ENCODE results near the gene LIMS4. TPM values are rescaled to one million over a fixed set of nuclear protein-coding genes. Genes with fewer than 3 reads are reported as not detected.
A peak's percentile ranks its signal among the peaks of the same experiment; 100 is the strongest.
"Not testable (repeated sequence)": the region's sequence is repeated elsewhere in the genome, so short reads cannot be mapped to it uniquely, and the experiment has no call there.

The LIMS4 gene
- total RNA-seq, 2 experiments from 2014 or later: 0.16 TPM; not detected in 1

DNA sequence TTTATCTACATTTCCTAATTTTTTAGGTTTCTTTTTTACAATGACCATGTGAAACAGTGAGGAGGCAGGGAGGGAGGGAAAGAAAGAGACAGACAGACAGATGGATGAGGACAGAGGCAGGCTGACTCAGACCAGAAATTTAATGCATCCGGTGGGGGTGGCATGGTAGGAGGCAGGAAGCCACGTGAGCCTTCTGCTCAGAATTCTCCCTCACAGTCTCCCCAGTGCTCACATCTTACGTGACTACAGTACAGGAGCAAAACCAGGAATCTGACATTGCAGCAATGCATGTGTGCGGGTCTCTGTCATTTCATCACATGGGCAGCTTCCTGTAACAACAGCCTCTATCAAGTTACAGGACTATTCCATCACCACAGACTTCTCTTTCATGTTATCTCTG is 2.3 kb upstream of the LIMS4 start:
- DNase-seq; CTCF ChIA-PET; H3K4me1 Mint-ChIP-seq; H3K9me3 Mint-ChIP-seq (ENCODE audit: low read depth); H3K4me3 Mint-ChIP-seq; intact Hi-C loops (cut with DNase I, micrococcal nuclease); H3K27ac Mint-ChIP-seq; POLR2A ChIA-PET; H3K36me3 Mint-ChIP-seq (ENCODE audit: low read depth); H3K27me3 Mint-ChIP-seq: not testable (repeated sequence)
- peak; percentile 96 for ATAC-seq

DNA sequence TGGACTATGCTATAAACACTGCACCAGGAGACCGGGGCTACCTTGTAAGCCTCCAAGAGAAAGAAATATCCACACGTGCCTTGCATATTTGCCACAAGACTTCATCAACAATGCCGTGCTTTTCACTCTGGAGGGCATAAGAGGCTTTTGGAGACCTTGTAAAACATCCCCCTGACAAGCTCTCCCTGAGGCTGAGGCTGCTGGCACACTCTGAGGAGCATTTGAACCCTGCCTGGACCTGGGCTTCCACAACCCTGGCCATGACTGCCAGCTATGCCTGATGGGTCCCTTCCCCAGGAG is 393 bp upstream of the LIMS4 start:
- ATAC-seq; H3K27me3 Mint-ChIP-seq; H3K4me1 Mint-ChIP-seq; CTCF ChIA-PET; POLR2A ChIA-PET; intact Hi-C loops (cut with DNase I, micrococcal nuclease); H3K9me3 Mint-ChIP-seq (ENCODE audit: low read depth); DNase-seq; H3K4me3 Mint-ChIP-seq; H3K36me3 Mint-ChIP-seq (ENCODE audit: low read depth); H3K27ac Mint-ChIP-seq: not testable (repeated sequence)

DNA sequence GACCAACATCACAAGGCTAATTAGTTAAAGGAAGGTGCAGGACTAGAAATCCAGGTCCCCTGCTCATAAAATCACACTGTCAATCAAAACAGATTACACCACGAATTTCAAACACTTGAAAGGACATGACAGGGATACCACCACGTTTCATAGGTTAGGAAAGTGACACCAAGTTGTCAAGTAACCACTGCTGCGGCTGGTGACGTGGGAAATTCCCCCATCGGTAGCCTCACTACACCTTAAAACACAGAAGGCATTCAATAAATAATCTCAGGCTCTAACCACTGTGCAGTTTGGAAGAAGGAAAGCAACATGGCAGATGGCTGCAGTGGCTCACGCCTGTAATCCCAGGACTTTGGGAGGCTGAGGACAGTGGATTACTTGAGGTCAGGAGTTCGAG is 3.7 kb downstream of the LIMS4 start:
- ATAC-seq; H3K4me3 Mint-ChIP-seq; H3K36me3 Mint-ChIP-seq (ENCODE audit: low read depth); intact Hi-C loops (cut with DNase I, micrococcal nuclease); H3K9me3 Mint-ChIP-seq (ENCODE audit: low read depth); H3K27me3 Mint-ChIP-seq; POLR2A ChIA-PET; DNase-seq; H3K27ac Mint-ChIP-seq; H3K4me1 Mint-ChIP-seq; CTCF ChIA-PET: not testable (repeated sequence)

DNA sequence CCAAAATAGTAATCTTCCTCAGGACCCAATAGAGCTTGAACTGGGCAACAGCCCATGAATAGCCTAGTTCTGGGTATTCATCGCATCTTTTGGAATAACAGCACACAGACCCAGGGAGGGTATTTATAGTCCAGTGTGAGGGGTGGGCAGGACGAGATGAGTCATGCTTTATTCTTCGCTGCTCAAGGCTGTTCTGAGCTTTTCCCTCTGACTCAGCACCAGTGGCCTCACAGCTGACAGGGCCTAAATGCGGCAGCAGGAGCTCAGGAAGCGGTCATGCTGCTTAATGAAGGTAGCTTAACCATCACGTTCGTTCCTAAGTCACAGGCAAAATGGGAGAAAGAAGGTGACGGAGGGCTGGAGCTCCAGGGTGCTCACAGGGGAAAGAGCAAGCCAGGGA is 7.3 kb downstream of the LIMS4 start:
- CTCF ChIA-PET; H3K27ac Mint-ChIP-seq; ATAC-seq; POLR2A ChIA-PET; DNase-seq; H3K27me3 Mint-ChIP-seq; intact Hi-C loops (cut with DNase I, micrococcal nuclease); H3K9me3 Mint-ChIP-seq (ENCODE audit: low read depth); H3K4me3 Mint-ChIP-seq; H3K4me1 Mint-ChIP-seq; H3K36me3 Mint-ChIP-seq (ENCODE audit: low read depth): not testable (repeated sequence)

DNA sequence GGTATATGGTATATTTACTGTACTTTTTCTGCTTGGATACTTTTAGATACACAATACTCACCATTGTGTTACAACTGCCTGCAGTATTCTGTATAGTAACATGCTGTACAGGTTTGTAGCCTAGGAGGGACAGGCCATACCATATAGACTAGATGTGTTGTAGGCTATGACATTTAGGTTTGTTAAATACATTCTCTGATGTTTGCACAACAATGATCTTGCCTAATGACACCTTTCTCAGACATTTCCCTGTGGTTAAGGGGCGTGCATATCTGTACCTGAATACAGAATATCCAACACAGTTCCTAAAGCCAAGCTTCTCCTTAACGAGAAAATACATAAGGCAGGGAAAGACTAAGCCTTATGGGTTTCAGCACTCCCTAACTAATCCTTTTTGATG is 10.2 kb downstream of the LIMS4 start:
- intact Hi-C loops (cut with DNase I, micrococcal nuclease); H3K27ac Mint-ChIP-seq; CTCF ChIA-PET; H3K9me3 Mint-ChIP-seq (ENCODE audit: low read depth); H3K36me3 Mint-ChIP-seq (ENCODE audit: low read depth); ATAC-seq; H3K27me3 Mint-ChIP-seq; H3K4me3 Mint-ChIP-seq; POLR2A ChIA-PET; H3K4me1 Mint-ChIP-seq; DNase-seq: not testable (repeated sequence)

DNA sequence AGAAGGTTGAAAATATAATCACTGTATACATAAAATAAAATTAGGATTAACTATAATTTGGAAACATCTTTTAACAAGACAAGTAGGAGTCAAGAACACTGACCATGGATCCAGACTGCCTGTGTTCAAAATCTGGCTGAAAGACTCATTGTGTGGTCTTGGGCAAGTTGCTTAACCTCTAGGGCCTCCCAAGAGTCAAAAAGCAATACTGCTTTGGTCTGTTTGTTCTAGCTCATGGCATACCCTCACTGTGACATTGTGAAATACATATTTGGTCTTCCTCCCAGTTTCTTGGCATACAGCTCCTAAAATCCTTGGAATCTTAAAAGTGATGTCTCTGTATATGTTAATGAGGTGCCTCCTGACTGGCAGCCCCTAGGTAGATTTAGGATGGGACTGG is 12.3 kb downstream of the LIMS4 start:
- not testable (repeated sequence) for H3K9me3 Mint-ChIP-seq (ENCODE audit: low read depth); DNase-seq

GRCh38 chr2:110457214-110457590 is 15.4 kb downstream of the LIMS4 start:
- H3K4me1 Mint-ChIP-seq; H3K27ac Mint-ChIP-seq; POLR2A ChIA-PET; DNase-seq; H3K9me3 Mint-ChIP-seq (ENCODE audit: low read depth); ATAC-seq; H3K27me3 Mint-ChIP-seq; H3K36me3 Mint-ChIP-seq (ENCODE audit: low read depth); intact Hi-C loops (cut with DNase I, micrococcal nuclease); H3K4me3 Mint-ChIP-seq; CTCF ChIA-PET: not testable (repeated sequence)

More for the DNA sequence above, 12.3 kb downstream of the LIMS4 start:
- H3K4me1 Mint-ChIP-seq; CTCF ChIA-PET; ATAC-seq; intact Hi-C loops (cut with DNase I, micrococcal nuclease); H3K27me3 Mint-ChIP-seq; POLR2A ChIA-PET; H3K27ac Mint-ChIP-seq; H3K36me3 Mint-ChIP-seq (ENCODE audit: low read depth); H3K4me3 Mint-ChIP-seq: not testable (repeated sequence)

DNA sequence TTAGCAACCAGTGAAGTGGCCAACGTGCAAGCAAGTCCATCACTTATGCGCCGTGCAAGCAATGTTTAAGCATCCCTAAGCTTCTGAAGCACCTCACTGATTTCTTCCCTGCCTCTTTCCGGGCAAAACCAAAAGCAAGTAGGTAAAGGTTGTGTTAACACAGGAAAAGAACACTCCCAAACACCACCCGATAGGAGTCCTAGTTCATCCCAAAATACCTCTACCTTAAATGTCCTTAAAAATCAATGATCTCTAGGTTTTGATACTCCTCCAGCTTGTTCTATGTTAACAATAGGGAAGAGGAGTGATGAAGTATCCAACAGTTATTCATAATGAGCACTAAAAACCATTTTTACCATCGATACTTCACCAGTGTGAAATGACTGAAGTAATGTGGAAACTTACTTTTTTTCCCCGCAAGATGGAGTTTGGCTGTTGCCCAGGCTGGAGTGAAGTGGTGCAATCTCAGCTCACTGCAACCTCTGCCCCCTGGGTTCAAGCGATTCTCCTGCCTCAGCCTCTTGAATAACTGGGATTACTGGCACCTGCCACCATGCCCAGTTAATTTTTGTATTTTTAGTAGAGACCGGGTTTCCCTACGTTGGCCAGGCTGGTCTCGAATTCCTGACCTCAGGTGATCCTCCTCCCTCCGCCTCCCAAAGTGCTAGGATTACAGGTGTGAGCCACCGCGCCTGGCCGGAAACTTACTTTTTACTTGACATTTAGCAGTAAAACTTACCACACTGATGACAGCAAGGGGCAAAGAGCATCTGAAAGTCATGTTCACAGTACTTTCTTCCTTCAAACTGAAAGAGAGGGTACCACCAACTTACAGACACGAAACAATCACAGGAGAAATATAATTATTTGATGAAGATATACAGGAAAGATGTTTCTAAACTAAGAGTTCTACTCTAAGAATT is 16.1 kb downstream of the LIMS4 start:
- intact Hi-C loops (cut with DNase I, micrococcal nuclease); ATAC-seq; H3K27me3 Mint-ChIP-seq; H3K9me3 Mint-ChIP-seq (ENCODE audit: low read depth); DNase-seq; H3K4me3 Mint-ChIP-seq; H3K4me1 Mint-ChIP-seq; POLR2A ChIA-PET; H3K27ac Mint-ChIP-seq; CTCF ChIA-PET; H3K36me3 Mint-ChIP-seq (ENCODE audit: low read depth): not testable (repeated sequence)

DNA sequence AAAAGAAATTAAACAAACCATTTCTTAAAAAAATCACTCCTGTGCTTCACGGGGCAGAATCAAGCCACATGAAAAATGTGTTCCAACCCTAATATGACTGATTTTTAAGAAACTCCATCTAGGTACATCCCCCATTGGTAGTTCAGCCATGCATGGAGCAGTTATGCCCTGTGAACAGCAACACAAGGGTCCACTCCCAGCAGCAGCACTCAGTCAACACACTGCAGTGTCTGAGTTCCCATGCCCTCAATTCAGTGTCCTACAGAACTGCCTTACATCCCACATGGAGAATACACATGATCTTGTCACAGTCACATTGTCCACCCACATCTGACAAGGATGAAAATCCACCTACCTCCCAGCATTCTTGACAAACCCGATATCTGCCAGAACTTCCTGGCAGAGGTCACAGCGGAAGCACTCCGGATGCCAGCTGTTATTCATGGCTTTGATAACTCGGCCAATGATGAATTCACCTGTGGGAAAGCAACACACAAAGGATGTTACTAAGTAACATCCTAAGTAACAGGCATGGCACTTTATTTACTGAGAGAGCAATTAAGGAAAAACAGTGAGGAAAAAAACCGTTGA is 17.4 kb downstream of the LIMS4 start:
- DNase-seq; H3K27ac Mint-ChIP-seq; H3K4me1 Mint-ChIP-seq; ATAC-seq; H3K4me3 Mint-ChIP-seq; H3K9me3 Mint-ChIP-seq (ENCODE audit: low read depth); H3K27me3 Mint-ChIP-seq; intact Hi-C loops (cut with DNase I, micrococcal nuclease); POLR2A ChIA-PET; H3K36me3 Mint-ChIP-seq (ENCODE audit: low read depth); CTCF ChIA-PET: not testable (repeated sequence)

DNA sequence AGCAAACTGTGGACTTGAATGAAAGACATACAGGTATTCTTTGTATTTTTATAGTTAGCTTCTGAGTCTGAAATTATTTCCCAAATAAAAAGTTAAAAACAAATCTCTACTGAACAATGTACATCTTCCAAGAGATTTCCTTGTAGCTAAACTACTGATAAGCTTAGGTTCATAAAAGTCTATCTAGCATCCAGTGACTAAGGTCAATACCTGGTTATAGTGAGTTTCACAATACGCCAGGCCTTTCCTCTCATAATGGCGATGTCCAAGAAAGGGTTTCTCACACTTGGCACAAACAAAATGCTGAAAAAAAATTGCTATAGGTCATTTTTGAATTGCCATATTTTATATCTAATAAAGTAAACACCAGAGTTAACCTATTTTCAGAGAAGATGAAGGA is 21.7 kb downstream of the LIMS4 start:
- CTCF ChIA-PET; intact Hi-C loops (cut with DNase I, micrococcal nuclease); H3K4me1 Mint-ChIP-seq: not testable (repeated sequence)

DNA sequence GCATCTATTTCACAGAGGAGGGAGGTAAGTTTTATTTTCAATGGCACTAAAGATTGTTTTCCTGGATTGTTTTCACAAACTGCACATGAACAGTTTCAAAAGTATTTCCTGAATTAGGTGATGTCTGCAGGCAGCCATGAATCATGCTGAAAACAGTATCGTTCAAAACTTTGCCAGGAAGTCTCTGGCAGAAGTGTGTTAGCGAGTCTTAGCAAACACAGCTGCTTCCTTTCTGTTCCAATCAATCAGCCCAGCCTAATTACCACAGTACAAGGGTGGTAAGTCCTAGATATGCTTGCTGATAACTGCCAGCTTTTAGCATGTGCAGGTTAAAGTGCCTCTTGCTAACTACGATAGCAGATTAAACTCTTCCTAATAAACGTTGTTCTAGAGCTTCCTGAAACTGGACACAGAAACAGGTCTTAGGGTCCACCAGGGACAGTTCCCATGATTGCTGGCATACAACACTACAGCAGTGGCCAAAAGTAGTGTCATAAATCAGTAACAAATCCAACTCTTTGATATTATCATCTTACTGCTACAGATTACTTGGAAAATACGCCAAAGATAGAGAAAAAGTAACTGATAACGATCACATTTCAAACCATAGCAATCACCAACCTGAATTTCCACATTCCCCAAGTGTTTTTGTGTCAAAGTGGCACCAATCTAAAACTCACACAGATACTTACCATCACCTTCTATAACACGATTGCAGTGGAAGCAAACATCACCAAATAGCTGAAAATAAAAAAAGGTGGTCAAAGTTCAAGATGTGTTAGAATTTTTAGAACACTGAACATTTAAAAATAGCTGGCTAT is 23.3 kb downstream of the LIMS4 start:
- intact Hi-C loops (cut with DNase I, micrococcal nuclease); POLR2A ChIA-PET; H3K36me3 Mint-ChIP-seq (ENCODE audit: low read depth); H3K27ac Mint-ChIP-seq; H3K4me3 Mint-ChIP-seq; H3K9me3 Mint-ChIP-seq (ENCODE audit: low read depth); CTCF ChIA-PET; H3K4me1 Mint-ChIP-seq; H3K27me3 Mint-ChIP-seq; DNase-seq: not testable (repeated sequence)
- peak; percentile 65 for ATAC-seq

More for the DNA sequence above, 21.7 kb downstream of the LIMS4 start:
- H3K27ac Mint-ChIP-seq; POLR2A ChIA-PET; ATAC-seq; H3K9me3 Mint-ChIP-seq (ENCODE audit: low read depth); H3K27me3 Mint-ChIP-seq; H3K36me3 Mint-ChIP-seq (ENCODE audit: low read depth); DNase-seq; H3K4me3 Mint-ChIP-seq: not testable (repeated sequence)

GRCh38 chr2:110446644-110447043 is 26.0 kb downstream of the LIMS4 start:
- CTCF ChIA-PET; H3K4me3 Mint-ChIP-seq; ATAC-seq; POLR2A ChIA-PET; intact Hi-C loops (cut with DNase I, micrococcal nuclease); H3K36me3 Mint-ChIP-seq (ENCODE audit: low read depth); H3K27me3 Mint-ChIP-seq; H3K4me1 Mint-ChIP-seq; H3K27ac Mint-ChIP-seq; H3K9me3 Mint-ChIP-seq (ENCODE audit: low read depth); DNase-seq: not testable (repeated sequence)

Measured in activated CD4-positive, alpha-beta T cell treated with anti-CD3 and anti-CD28 coated beads for 36 hours (primary cell).